Ectodermal cell (in vitro differentiated cells): ENCODE results near the gene TIMM10.
A peak's percentile ranks its signal among the peaks of the same experiment; 100 is the strongest.

ENCODE experiments used
- H3K27ac ChIP-seq: 2 replicates; pipeline ENCODE4 v1.7.0; 2013; ENCODE audit warnings: mild to moderate bottlenecking, low read depth, low read length; ENCODE audit not compliant: insufficient read depth, poor library complexity, severe bottlenecking
- H3K27me3 ChIP-seq: 2 replicates; pipeline ENCODE4 v1.7.0; 2013; ENCODE audit warnings: mild to moderate bottlenecking, low read length; ENCODE audit not compliant: insufficient read depth, control insufficient read depth, poor library complexity, severe bottlenecking
- H3K36me3 ChIP-seq: one replicate; pipeline ENCODE4 v1.7.0; 2013; ENCODE audit warnings: low read length; ENCODE audit not compliant: control insufficient read depth, insufficient read depth
- H3K4me1 ChIP-seq: one replicate; pipeline ENCODE4 v1.7.0; 2013; ENCODE audit warnings: low read length; ENCODE audit not compliant: control insufficient read depth, insufficient read depth
- H3K4me3 ChIP-seq: 2 replicates; pipeline ENCODE4 v1.7.0; 2013; ENCODE audit warnings: low read depth, low read length, control low read depth; ENCODE audit not compliant: insufficient read depth
- H3K9me3 ChIP-seq: 2 replicates; pipeline ENCODE4 v1.7.0; 2013; ENCODE audit warnings: mild to moderate bottlenecking, low read length, moderate library complexity; ENCODE audit not compliant: control insufficient read depth
- WGBS, 2 experiments: methylation state at CpG; one replicate each; pipeline ENCODE4 v1.1.7; 2013; ENCODE audit warnings: missing lambda C conversion rate in 2 of 2; 5-methylcytosine and 5-hydroxymethylcytosine counted together

The TIMM10 gene

GRCh38 chr11:57506522-57506921, 24.0 kb downstream of the TIMM10 start:
- H3K36me3 ChIP-seq: no peaks in the 10 kb centered on the region
- no peak overlapping the region for H3K4me3 ChIP-seq
- no peaks in the 10 kb centered on the region for H3K9me3 ChIP-seq
- no peaks in the 10 kb centered on the region for H3K4me1 ChIP-seq
- no peaks in the 10 kb centered on the region for H3K27me3 ChIP-seq
- 92 to 96% methylated on average over 1 of the region's 1 CpG for WGBS, 2 experiments
- no peak overlapping the region for H3K27ac ChIP-seq

- 91% methylated on average over 4 of the region's 4 CpGs for WGBS, 2 experiments
- Histone ChIP-seq H3K27ac (no peak overlapping the region), H3K9me3 (no peaks in the 10 kb centered on the region), H3K4me1 (peaks cover 5% of the 10 kb centered on the region), H3K4me3 (no peak overlapping the region), H3K27me3 (peaks cover 10% of the 10 kb centered on the region), H3K36me3 (no peaks in the 10 kb centered on the region)
These were observed 26.0 kb downstream of the TIMM10 start for GRCh38 chr11:57504511-57504910.

- H3K27me3 ChIP-seq: peaks cover 22% of the 10 kb centered on the region
- no peak overlapping the region for H3K27ac ChIP-seq
- peaks cover 5% of the 10 kb centered on the region for H3K4me1 ChIP-seq
- no peaks in the 10 kb centered on the region for H3K36me3 ChIP-seq
- no peak overlapping the region for H3K4me3 ChIP-seq
- no peaks in the 10 kb centered on the region for H3K9me3 ChIP-seq
These were observed 27.7 kb downstream of the TIMM10 start for GRCh38 chr11:57502870-57503269.

GRCh38 chr11:57502376-57502775, 28.2 kb downstream of the TIMM10 start:
- H3K36me3 ChIP-seq: no peaks in the 10 kb centered on the region
- no peak overlapping the region for H3K27ac ChIP-seq
- peaks cover 26% of the 10 kb centered on the region for H3K27me3 ChIP-seq
- H3K9me3 ChIP-seq: no peaks in the 10 kb centered on the region
- no peak overlapping the region for H3K4me3 ChIP-seq
- WGBS, 2 experiments: 88 to 94% methylated on average over 3 of the region's 3 CpGs
- H3K4me1 ChIP-seq: peaks cover 5% of the 10 kb centered on the region

GRCh38 chr11:57501953-57502352, 28.6 kb downstream of the TIMM10 start:
- no peaks in the 10 kb centered on the region for H3K9me3 ChIP-seq
- no peaks in the 10 kb centered on the region for H3K36me3 ChIP-seq
- no peak overlapping the region for H3K27ac ChIP-seq
- 91 to 94% methylated on average over 4 of the region's 4 CpGs for WGBS, 2 experiments
- no peak overlapping the region for H3K4me3 ChIP-seq
- peaks cover 26% of the 10 kb centered on the region for H3K27me3 ChIP-seq
- peaks cover 5% of the 10 kb centered on the region for H3K4me1 ChIP-seq

- H3K36me3 ChIP-seq: no peaks in the 10 kb centered on the region
- peaks cover 26% of the 10 kb centered on the region for H3K27me3 ChIP-seq
- WGBS, 2 experiments: 84 to 89% methylated on average over 15 of the region's 15 CpGs
- H3K9me3 ChIP-seq: no peaks in the 10 kb centered on the region
- H3K4me1 ChIP-seq: peaks cover 5% of the 10 kb centered on the region
- no peak overlapping the region for H3K4me3 ChIP-seq
- H3K27ac ChIP-seq: no peak overlapping the region
These were observed 29.6 kb downstream of the TIMM10 start for GRCh38 chr11:57500926-57501325.

GRCh38 chr11:57500515-57500914, 30.0 kb downstream of the TIMM10 start:
- WGBS, 2 experiments: 84 to 85% methylated on average over 8 of the region's 8 CpGs
- H3K9me3 ChIP-seq: no peaks in the 10 kb centered on the region
- no peak overlapping the region for H3K27ac ChIP-seq
- H3K27me3 ChIP-seq: peaks cover 26% of the 10 kb centered on the region
- H3K4me3 ChIP-seq: no peak overlapping the region
- H3K36me3 ChIP-seq: no peaks in the 10 kb centered on the region
- peaks cover 5% of the 10 kb centered on the region for H3K4me1 ChIP-seq

- 43 to 46% methylated on average over 12 of the region's 12 CpGs for WGBS, 2 experiments
- H3K9me3 ChIP-seq: no peaks in the 10 kb centered on the region
- peaks cover 26% of the 10 kb centered on the region for H3K27me3 ChIP-seq
- H3K4me1 ChIP-seq: peaks cover 5% of the 10 kb centered on the region
- no peak overlapping the region for H3K4me3 ChIP-seq
- no peaks in the 10 kb centered on the region for H3K36me3 ChIP-seq
- H3K27ac ChIP-seq: no peak overlapping the region
These were observed 30.5 kb downstream of the TIMM10 start for GRCh38 chr11:57499983-57500461.

- no peaks in the 10 kb centered on the region for H3K9me3 ChIP-seq
- no peaks in the 10 kb centered on the region for H3K36me3 ChIP-seq
- no peak overlapping the region for H3K27ac ChIP-seq
- H3K4me1 ChIP-seq: peaks cover 5% of the 10 kb centered on the region
- peak overlapping the region; percentile 23 for H3K4me3 ChIP-seq
- H3K27me3 ChIP-seq: peaks cover 26% of the 10 kb centered on the region
- WGBS, 2 experiments: 7% methylated on average over 35 of the region's 35 CpGs
These were observed 31.1 kb downstream of the TIMM10 start for GRCh38 chr11:57499413-57499982.

GRCh38 chr11:57498540-57498939, 32.0 kb downstream of the TIMM10 start:
- H3K4me1 ChIP-seq: peaks cover 5% of the 10 kb centered on the region
- no peak overlapping the region for H3K4me3 ChIP-seq
- no peaks in the 10 kb centered on the region for H3K36me3 ChIP-seq
- no peaks in the 10 kb centered on the region for H3K9me3 ChIP-seq
- 91 to 92% methylated on average over 6 of the region's 6 CpGs for WGBS, 2 experiments
- peaks cover 26% of the 10 kb centered on the region for H3K27me3 ChIP-seq
- H3K27ac ChIP-seq: no peak overlapping the region
